Thymus (tissue), 11 donors: ENCODE measurements around the gene MROH2B. TPM values are rescaled to one million over a fixed set of nuclear protein-coding genes. Genes with fewer than 3 reads are reported as not detected.

ENCODE experiments used
- DNase-seq, 9 donors: peaks; one replicate each; pipeline ENCODE4 v3.0.0-alpha.2; 2013; ENCODE audit warnings: low spot score in 9 of 9, low read depth in 6 of 9, missing footprints in 1 of 9
- H3K27ac ChIP-seq, 2 donors: one replicate each; pipeline ENCODE4 v1.5.1; 2013; ENCODE audit warnings: control low read depth in 1 of 2, low read depth in 1 of 2, low read length in 1 of 2, mild to moderate bottlenecking in 1 of 2, moderate library complexity in 1 of 2
- H3K27me3 ChIP-seq, 2 donors: one replicate each; pipeline ENCODE4 v1.5.1; 2013; ENCODE audit warnings: low read length in 1 of 2; ENCODE audit not compliant: control insufficient read depth in 2 of 2, insufficient read depth in 1 of 2
- H3K36me3 ChIP-seq, 2 donors: one replicate each; pipeline ENCODE4 v1.5.1; 2013; ENCODE audit warnings: low read length in 1 of 2, mild to moderate bottlenecking in 1 of 2, moderate library complexity in 1 of 2; ENCODE audit not compliant: control insufficient read depth in 2 of 2, insufficient read depth in 2 of 2
- H3K4me1 ChIP-seq, 2 donors: one replicate each; pipeline ENCODE4 v1.5.1; 2013; ENCODE audit warnings: low read length in 2 of 2; ENCODE audit not compliant: control insufficient read depth in 2 of 2, insufficient read depth in 2 of 2
- H3K4me3 ChIP-seq, 2 donors: one replicate each; pipeline ENCODE4 v1.5.1; 2013; ENCODE audit warnings: low read length in 2 of 2, control low read depth in 1 of 2, mild to moderate bottlenecking in 1 of 2
- H3K9me3 ChIP-seq, 2 donors: one replicate each; pipeline ENCODE4 v1.5.1; 2013; ENCODE audit warnings: low read length in 1 of 2, mild to moderate bottlenecking in 1 of 2; ENCODE audit not compliant: control insufficient read depth in 2 of 2, insufficient read depth in 1 of 2
- WGBS: extraction: QIAGEN DNeasy Blood & Tissue Kit; methylation state at CpG from one replicate; pipeline ENCODE4 v1.1.7; 2013; 5-methylcytosine and 5-hydroxymethylcytosine counted together
- polyA plus RNA-seq: library from polyadenylated mRNA; stranded (reverse); fragments of 200-250 nt; gene quantifications from one replicate; pipeline ENCODE4 v1.2.3, GENCODE V29; 2013
- total RNA-seq: library from RNA; stranded (reverse); fragments of 120-200 nt; gene quantifications from one replicate; pipeline ENCODE4 v1.2.4, GENCODE V29; 2013
- donor health status: healthy.

Gene MROH2B
- total and polyA plus RNA-seq, 2 donors, result 0.05 to 0.09 TPM

GRCh38 chr5:40960037-40960436 is 111.1 kb downstream of the MROH2B start:
- no peaks in the 10 kb centered on the region for H3K9me3 ChIP-seq
- H3K27ac ChIP-seq, result no peak overlapping the region
- DNase-seq, result no peak
- 96% methylated on average over 1 of the region's 1 CpG for WGBS
- H3K4me3 ChIP-seq, result no peak overlapping the region
- H3K27me3 ChIP-seq, result no peaks in the 10 kb centered on the region
- H3K36me3 ChIP-seq, result no peaks in the 10 kb centered on the region
- H3K4me1 ChIP-seq, result no peaks in the 10 kb centered on the region

- H3K36me3 ChIP-seq, result no peaks in the 10 kb centered on the region
- no peak overlapping the region for H3K27ac ChIP-seq
- H3K27me3 ChIP-seq, result no peaks in the 10 kb centered on the region
- no peak for DNase-seq
- H3K9me3 ChIP-seq, result no peaks in the 10 kb centered on the region
- 95% methylated on average over 5 of the region's 5 CpGs for WGBS
- H3K4me3 ChIP-seq, result no peak overlapping the region
- H3K4me1 ChIP-seq, result no peaks in the 10 kb centered on the region
These were observed 112.3 kb downstream of the MROH2B start for GRCh38 chr5:40958811-40959210.

DNA sequence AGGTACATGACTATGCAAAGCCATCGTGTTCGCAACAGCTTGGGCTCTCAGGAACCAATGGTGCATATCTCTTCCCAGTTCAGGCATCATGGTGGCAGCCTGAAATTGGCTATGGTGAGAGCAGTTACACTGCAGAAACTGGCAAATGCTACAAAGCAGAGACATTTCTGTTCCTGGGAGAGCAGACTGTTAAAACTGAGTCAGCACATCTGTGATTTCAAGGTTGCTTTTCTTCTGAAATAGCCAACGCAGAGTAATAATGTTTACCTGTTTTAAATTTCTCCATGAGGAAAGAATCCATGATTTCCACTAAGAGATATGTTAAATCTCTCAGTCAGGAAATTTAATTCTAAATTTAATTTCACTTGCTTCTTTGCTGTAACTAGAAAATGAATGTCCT is 114.1 kb downstream of the MROH2B start:
- Histone ChIP-seq H3K36me3 (no peaks in the 10 kb centered on the region), H3K9me3 (no peaks in the 10 kb centered on the region), H3K27ac (no peak overlapping the region), H3K27me3 (no peaks in the 10 kb centered on the region), H3K4me1 (no peaks in the 10 kb centered on the region), H3K4me3 (no peak overlapping the region)
- 94% methylated on average over 3 of the region's 3 CpGs for WGBS
- no peak for DNase-seq

- DNase-seq, result no peak
- no peaks in the 10 kb centered on the region for H3K9me3 ChIP-seq
- H3K4me1 ChIP-seq, result no peaks in the 10 kb centered on the region
- H3K4me3 ChIP-seq, result no peak overlapping the region
- no peaks in the 10 kb centered on the region for H3K36me3 ChIP-seq
- H3K27ac ChIP-seq, result no peak overlapping the region
- H3K27me3 ChIP-seq, result no peaks in the 10 kb centered on the region
- WGBS, result 82% methylated on average over 5 of the region's 5 CpGs
These were observed 115.8 kb downstream of the MROH2B start for GRCh38 chr5:40955313-40955712.

Other genes with a start within 250 kb of the MROH2B start
- gene RPL37, start 236.1 kb downstream of the MROH2B start, total RNA-seq, result 2,843 TPM
- 3,080 TPM for gene RPL37, start 236.1 kb downstream of the MROH2B start, polyA plus RNA-seq
- 3.4 TPM for gene CARD6, start 230.0 kb downstream of the MROH2B start, total RNA-seq
- gene CARD6, start 230.0 kb downstream of the MROH2B start, polyA plus RNA-seq, result 2.6 TPM
- gene C7, start 161.8 kb downstream of the MROH2B start, total RNA-seq, result 17.2 TPM
- gene C7, start 161.8 kb downstream of the MROH2B start, polyA plus RNA-seq, result 31.0 TPM
- 0.28 TPM for gene C6, start 142.2 kb upstream of the MROH2B start, total RNA-seq
- gene C6, start 142.2 kb upstream of the MROH2B start, polyA plus RNA-seq, result 0.73 TPM